WTC11 (cell line): Measurements from ENCODE around the gene ADIPOR2. TPM values are rescaled to one million over a fixed set of nuclear protein-coding genes. Genes with fewer than 3 reads are reported as not detected.

Experiments used
- ATAC-seq: fragments of 200-7000 bp; cut with Tn5 transposase; 2 replicates; pipeline ENCODE4 v1.10.0; 2021; ENCODE audit warnings: mild to moderate bottlenecking, moderate library complexity
- CTCF ChIA-PET: fragments of 300-600 bp; sonication (Branson Sonifier 250); formaldehyde crosslinking; loops from one replicate; lab custom pipeline; 2021; ENCODE audit warnings: antibody characterized with exemption; lab: Charles Lee
- POLR2A ChIA-PET: fragments of 350-600 bp; sonication (Branson Sonifier 250); formaldehyde crosslinking; loops from one replicate; lab custom pipeline; 2021; ENCODE audit warnings: antibody characterized with exemption; lab: Charles Lee
- DNase-seq: peaks from one replicate; pipeline ENCODE4 v3.0.0; 2021; ENCODE audit warnings: low spot score
- H3K27ac Mint-ChIP-seq: 2 replicates; pipeline ENCODE4 v1.8.0; 2021; ENCODE audit warnings: mixed read lengths
- H3K27me3 Mint-ChIP-seq: 2 replicates; pipeline ENCODE4 v1.8.0; 2021; ENCODE audit warnings: low read depth, mild to moderate bottlenecking, moderate library complexity, mixed read lengths
- H3K36me3 Mint-ChIP-seq: 2 replicates; pipeline ENCODE4 v1.8.0; 2021; ENCODE audit warnings: mixed read lengths
- H3K4me1 Mint-ChIP-seq: 2 replicates; pipeline ENCODE4 v1.8.0; 2022; ENCODE audit warnings: mixed read lengths
- H3K4me3 Mint-ChIP-seq: 2 replicates; pipeline ENCODE4 v1.8.0; 2021; ENCODE audit warnings: mild to moderate bottlenecking, moderate library complexity, mixed read lengths
- H3K9me3 Mint-ChIP-seq: 2 replicates; pipeline ENCODE4 v1.8.0; 2021; ENCODE audit warnings: mixed read lengths
- ETV6 ChIP-seq: sonication (generic); formaldehyde crosslinking; IDR thresholded peaks from 2 replicates; pipeline ENCODE4 v1.8.1; 2022; ENCODE audit warnings: mild to moderate bottlenecking, missing genetic modification reagents
- NR2C2 ChIP-seq: sonication (generic); formaldehyde crosslinking; IDR thresholded peaks from 2 replicates; pipeline ENCODE4 v1.8.0; 2022; ENCODE audit warnings: mild to moderate bottlenecking, missing genetic modification reagents
- OVOL2 ChIP-seq: fragments of 250-450 bp; sonication (Bioruptor Pico); IDR thresholded peaks from 2 replicates; pipeline ENCODE4 v1.9.0; 2021; ENCODE audit warnings: mild to moderate bottlenecking, borderline replicate concordance
- PRRX2 ChIP-seq: fragments of 250-450 bp; sonication (Bioruptor Pico); IDR thresholded peaks from 2 replicates; pipeline ENCODE4 v1.8.0; 2021; ENCODE audit warnings: mild to moderate bottlenecking
- SMAD3 ChIP-seq: sonication (generic); formaldehyde crosslinking; IDR thresholded peaks from 2 replicates; pipeline ENCODE4 v1.8.0; 2022; ENCODE audit warnings: missing genetic modification reagents, mild to moderate bottlenecking, borderline replicate concordance
- SMAD4 ChIP-seq: sonication (generic); formaldehyde crosslinking; IDR thresholded peaks from 2 replicates; pipeline ENCODE4 v1.8.0; 2022; ENCODE audit warnings: mild to moderate bottlenecking, missing genetic modification reagents
- SP1 ChIP-seq: sonication (generic); formaldehyde crosslinking; conservative IDR thresholded peaks from 2 replicates; pipeline ENCODE4 v1.8.1; 2022; ENCODE audit warnings: missing genetic modification reagents
- TCF7 ChIP-seq: sonication (generic); formaldehyde crosslinking; IDR thresholded peaks from 2 replicates; pipeline ENCODE4 v1.8.0; 2022; ENCODE audit warnings: mild to moderate bottlenecking, low read depth, missing genetic modification reagents, moderate library complexity
- TEAD4 ChIP-seq: sonication (generic); formaldehyde crosslinking; IDR thresholded peaks from 2 replicates; pipeline ENCODE4 v1.8.0; 2022; ENCODE audit warnings: mild to moderate bottlenecking, missing genetic modification reagents
- TP53 ChIP-seq: sonication (generic); formaldehyde crosslinking; IDR thresholded peaks from 2 replicates; pipeline ENCODE4 v1.8.1; 2023; ENCODE audit warnings: mild to moderate bottlenecking, missing genetic modification reagents
- ZBTB21 ChIP-seq: sonication (generic); formaldehyde crosslinking; IDR thresholded peaks from 2 replicates; pipeline ENCODE4 v1.8.1; 2023; ENCODE audit warnings: mild to moderate bottlenecking, missing genetic modification reagents, borderline replicate concordance
- ZNF263 ChIP-seq: sonication (generic); formaldehyde crosslinking; IDR thresholded peaks from 2 replicates; pipeline ENCODE4 v1.8.1; 2022; ENCODE audit warnings: low read depth, mild to moderate bottlenecking, moderate library complexity, missing genetic modification reagents
- ZNF671 ChIP-seq: fragments of 250-450 bp; sonication (Bioruptor Pico); IDR thresholded peaks from 2 replicates; pipeline ENCODE4 v1.8.0; 2021; ENCODE audit warnings: mild to moderate bottlenecking
- total RNA-seq: library from RNA; stranded (reverse); gene quantifications from 3 replicates; pipeline ENCODE4 v1.2.3, GENCODE V29; 2021
- TF ChIP-seq, protein P1 (sequence below): fragments of 250-450 bp; sonication (Bioruptor Pico); conservative IDR thresholded peaks from 2 replicates; pipeline ENCODE4 v1.9.0; 2021; ENCODE audit warnings: mild to moderate bottlenecking
- TF ChIP-seq, protein P2 (sequence below): sonication (generic); formaldehyde crosslinking; IDR thresholded peaks from 2 replicates; pipeline ENCODE4 v1.8.0; 2022; ENCODE audit warnings: missing genetic modification reagents
- TF ChIP-seq, protein P3 (sequence below): sonication (generic); formaldehyde crosslinking; IDR thresholded peaks from 2 replicates; pipeline ENCODE4 v1.8.1; 2022; ENCODE audit warnings: low read depth, mild to moderate bottlenecking, moderate library complexity, missing genetic modification reagents, borderline replicate concordance
- TF ChIP-seq, protein P4 (sequence below): sonication (generic); formaldehyde crosslinking; IDR thresholded peaks from 2 replicates; pipeline ENCODE4 v1.8.0; 2022; ENCODE audit warnings: mild to moderate bottlenecking, missing genetic modification reagents
- TF ChIP-seq, protein P5 (sequence below): fragments of 250-450 bp; sonication (Bioruptor Pico); IDR thresholded peaks from 2 replicates; pipeline ENCODE4 v1.8.0; 2021; ENCODE audit warnings: mild to moderate bottlenecking

Gene ADIPOR2
- total RNA-seq, 1 experiment from 2014 or later: 38.4 TPM

DNA sequence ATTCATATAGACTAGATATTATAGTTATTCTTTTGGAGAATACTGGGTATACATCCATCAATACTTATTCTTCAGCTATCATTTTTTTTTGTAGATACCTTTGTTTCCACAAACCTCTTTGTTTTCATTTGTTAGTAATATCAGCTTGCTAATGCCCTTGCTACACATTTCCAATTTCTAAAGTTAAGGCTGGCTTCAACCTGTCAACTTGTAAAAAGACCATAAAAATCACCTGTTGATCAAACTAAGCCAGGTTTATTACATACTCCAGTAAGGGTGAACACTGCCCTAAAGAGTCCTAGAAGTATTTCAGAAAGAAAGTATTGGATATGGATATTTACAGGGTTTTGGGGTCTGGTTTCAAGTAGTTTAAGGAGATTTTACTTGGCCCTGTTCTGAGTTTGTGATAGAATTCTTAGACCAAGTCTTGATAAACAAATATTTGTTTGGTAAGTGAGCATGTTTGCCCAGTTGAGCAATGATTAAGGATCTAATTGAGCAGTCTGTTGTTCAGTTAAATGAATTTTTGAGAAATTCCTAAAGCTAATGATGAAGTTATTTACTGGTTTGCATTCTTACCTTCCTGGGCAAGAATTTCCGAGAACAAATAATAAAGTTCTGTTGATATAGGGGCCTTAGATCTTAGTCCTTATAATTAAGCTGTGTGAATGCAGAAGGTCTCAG, 76.7 kb downstream of the ADIPOR2 start:
- Mint-ChIP-seq H3K27me3 (no peaks in the 10 kb centered on the region), H3K36me3 (no peaks in the 10 kb centered on the region), H3K4me1 (peaks cover 15% of the 10 kb centered on the region), H3K4me3 (no peak overlapping the region), H3K9me3 (no peaks in the 10 kb centered on the region), H3K27ac (no peak overlapping the region)
- no peak for DNase-seq
- TF ChIP-seq TCF7 (CRISPR knock-in tag) (no peak), SP1 (CRISPR knock-in tag) (no peak), TEAD4 (CRISPR knock-in tag) (no peak), ZNF263 (no peak), SMAD3 (CRISPR knock-in tag) (no peak), ETV6 (CRISPR knock-in tag) (no peak), SMAD4 (CRISPR knock-in tag) (no peak), NR2C2 (no peak), OVOL2 (CRISPR knock-in tag) (no peak), ZBTB21 (CRISPR knock-in tag) (no peak)
- TF ChIP-seq, protein P1, sequence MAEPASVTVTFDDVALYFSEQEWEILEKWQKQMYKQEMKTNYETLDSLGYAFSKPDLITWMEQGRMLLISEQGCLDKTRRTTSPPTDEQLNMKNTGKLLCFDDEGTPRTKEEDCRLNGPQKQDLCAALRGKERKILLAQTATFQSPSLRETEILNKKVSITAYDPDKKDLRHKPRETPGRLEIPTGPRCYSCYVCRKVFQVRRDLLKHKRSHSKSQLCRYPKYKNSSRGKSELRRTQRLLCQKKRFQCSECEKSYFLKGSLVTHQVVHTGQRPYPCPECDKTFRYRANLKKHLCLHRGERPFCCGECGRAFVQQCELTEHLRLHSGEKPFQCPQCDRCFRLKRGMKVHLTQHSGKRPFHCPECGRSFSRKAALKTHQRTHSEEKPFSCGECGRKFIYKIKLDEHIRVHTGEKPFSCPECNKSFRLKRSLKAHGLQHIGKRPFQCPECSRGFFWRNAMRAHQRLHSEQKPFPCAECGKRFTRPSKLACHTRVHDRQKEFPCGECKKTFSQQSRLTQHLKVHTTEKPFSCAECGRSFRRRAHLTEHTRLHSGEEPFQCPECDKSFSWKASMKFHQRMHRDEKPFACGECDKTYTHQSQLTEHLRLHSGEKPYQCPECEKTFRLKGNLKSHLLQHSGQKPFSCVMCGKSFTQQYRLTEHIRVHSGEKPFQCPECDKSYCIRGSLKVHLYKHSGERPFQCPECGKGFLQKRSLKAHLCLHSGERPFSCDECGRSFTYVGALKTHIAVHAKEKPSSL (CRISPR knock-in tag): no peak
- TF ChIP-seq, protein P2, sequence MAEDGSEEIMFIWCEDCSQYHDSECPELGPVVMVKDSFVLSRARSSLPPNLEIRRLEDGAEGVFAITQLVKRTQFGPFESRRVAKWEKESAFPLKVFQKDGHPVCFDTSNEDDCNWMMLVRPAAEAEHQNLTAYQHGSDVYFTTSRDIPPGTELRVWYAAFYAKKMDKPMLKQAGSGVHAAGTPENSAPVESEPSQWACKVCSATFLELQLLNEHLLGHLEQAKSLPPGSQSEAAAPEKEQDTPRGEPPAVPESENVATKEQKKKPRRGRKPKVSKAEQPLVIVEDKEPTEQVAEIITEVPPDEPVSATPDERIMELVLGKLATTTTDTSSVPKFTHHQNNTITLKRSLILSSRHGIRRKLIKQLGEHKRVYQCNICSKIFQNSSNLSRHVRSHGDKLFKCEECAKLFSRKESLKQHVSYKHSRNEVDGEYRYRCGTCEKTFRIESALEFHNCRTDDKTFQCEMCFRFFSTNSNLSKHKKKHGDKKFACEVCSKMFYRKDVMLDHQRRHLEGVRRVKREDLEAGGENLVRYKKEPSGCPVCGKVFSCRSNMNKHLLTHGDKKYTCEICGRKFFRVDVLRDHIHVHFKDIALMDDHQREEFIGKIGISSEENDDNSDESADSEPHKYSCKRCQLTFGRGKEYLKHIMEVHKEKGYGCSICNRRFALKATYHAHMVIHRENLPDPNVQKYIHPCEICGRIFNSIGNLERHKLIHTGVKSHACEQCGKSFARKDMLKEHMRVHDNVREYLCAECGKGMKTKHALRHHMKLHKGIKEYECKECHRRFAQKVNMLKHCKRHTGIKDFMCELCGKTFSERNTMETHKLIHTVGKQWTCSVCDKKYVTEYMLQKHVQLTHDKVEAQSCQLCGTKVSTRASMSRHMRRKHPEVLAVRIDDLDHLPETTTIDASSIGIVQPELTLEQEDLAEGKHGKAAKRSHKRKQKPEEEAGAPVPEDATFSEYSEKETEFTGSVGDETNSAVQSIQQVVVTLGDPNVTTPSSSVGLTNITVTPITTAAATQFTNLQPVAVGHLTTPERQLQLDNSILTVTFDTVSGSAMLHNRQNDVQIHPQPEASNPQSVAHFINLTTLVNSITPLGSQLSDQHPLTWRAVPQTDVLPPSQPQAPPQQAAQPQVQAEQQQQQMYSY (CRISPR knock-in tag): no peak
- TF ChIP-seq, protein P3, sequence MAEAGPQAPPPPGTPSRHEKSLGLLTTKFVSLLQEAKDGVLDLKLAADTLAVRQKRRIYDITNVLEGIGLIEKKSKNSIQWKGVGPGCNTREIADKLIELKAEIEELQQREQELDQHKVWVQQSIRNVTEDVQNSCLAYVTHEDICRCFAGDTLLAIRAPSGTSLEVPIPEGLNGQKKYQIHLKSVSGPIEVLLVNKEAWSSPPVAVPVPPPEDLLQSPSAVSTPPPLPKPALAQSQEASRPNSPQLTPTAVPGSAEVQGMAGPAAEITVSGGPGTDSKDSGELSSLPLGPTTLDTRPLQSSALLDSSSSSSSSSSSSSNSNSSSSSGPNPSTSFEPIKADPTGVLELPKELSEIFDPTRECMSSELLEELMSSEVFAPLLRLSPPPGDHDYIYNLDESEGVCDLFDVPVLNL (CRISPR knock-in tag): no peak
- TF ChIP-seq, protein P4, sequence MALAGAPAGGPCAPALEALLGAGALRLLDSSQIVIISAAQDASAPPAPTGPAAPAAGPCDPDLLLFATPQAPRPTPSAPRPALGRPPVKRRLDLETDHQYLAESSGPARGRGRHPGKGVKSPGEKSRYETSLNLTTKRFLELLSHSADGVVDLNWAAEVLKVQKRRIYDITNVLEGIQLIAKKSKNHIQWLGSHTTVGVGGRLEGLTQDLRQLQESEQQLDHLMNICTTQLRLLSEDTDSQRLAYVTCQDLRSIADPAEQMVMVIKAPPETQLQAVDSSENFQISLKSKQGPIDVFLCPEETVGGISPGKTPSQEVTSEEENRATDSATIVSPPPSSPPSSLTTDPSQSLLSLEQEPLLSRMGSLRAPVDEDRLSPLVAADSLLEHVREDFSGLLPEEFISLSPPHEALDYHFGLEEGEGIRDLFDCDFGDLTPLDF (CRISPR knock-in tag): no peak
- ATAC-seq: no peak
- CTCF ChIA-PET: interaction anchor here (0.9 to 3.6 kb wide), 2 partner anchors 23 to 57 kb away, joined by 4 to 12 read pairs; no protein-coding TSS in a partner anchor
- POLR2A ChIA-PET: no interaction called here

DNA sequence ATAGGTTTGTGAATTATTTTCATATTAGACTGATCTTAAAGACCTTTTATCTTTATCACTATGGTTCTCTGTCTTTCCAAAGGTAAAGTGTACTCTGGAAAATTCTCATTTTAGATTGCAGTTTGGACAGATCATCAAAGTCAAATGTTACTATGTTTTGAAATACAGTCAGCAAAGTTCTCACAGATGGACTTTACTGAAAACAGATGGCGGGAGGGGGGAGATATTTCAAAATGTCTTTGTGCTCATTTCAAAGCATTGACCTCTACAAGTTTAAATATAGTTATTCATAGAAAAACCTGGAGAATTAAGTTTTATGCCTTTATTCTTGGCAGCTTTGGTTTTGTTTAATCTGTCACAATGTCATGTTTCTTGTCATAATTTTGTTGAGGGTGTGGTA, 77.7 kb downstream of the ADIPOR2 start:
- Mint-ChIP-seq H3K27ac (no peak overlapping the region), H3K9me3 (no peaks in the 10 kb centered on the region), H3K27me3 (no peaks in the 10 kb centered on the region), H3K36me3 (0 out of 2 replicates have a peak, but pooled peaks cover 1% of the 10 kb centered on the region), H3K4me1 (peaks cover 14% of the 10 kb centered on the region), H3K4me3 (no peak overlapping the region)
- POLR2A ChIA-PET: no interaction called here
- CTCF ChIA-PET: interaction anchor here (3.6 kb wide), 1 partner anchor 22 kb away, joined by 12 read pairs; no protein-coding TSS in a partner anchor
- DNase-seq (no peak), ATAC-seq (no peak)
- TF ChIP-seq, protein P2 (CRISPR knock-in tag): no peak
- no peak for TF ChIP-seq ZNF671 (CRISPR knock-in tag)
- TF ChIP-seq PRRX2 (CRISPR knock-in tag): no peak
- no peak for TF ChIP-seq TP53 (CRISPR knock-in tag)
- TF ChIP-seq, protein P5, sequence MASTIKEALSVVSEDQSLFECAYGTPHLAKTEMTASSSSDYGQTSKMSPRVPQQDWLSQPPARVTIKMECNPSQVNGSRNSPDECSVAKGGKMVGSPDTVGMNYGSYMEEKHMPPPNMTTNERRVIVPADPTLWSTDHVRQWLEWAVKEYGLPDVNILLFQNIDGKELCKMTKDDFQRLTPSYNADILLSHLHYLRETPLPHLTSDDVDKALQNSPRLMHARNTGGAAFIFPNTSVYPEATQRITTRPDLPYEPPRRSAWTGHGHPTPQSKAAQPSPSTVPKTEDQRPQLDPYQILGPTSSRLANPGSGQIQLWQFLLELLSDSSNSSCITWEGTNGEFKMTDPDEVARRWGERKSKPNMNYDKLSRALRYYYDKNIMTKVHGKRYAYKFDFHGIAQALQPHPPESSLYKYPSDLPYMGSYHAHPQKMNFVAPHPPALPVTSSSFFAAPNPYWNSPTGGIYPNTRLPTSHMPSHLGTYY (CRISPR knock-in tag): no peak
